GM12801 (cell line): ENCODE measurements around the gene ID2.

Source experiments
- TF ChIP-seq, protein P1 (sequence below): IDR thresholded peaks from one replicate; pipeline ENCODE4 v1.5.1; 2011; ENCODE audit warnings: control low read depth; ENCODE audit not compliant: insufficient read length; ENCODE audit errors: extremely low read depth

Gene ID2

DNA sequence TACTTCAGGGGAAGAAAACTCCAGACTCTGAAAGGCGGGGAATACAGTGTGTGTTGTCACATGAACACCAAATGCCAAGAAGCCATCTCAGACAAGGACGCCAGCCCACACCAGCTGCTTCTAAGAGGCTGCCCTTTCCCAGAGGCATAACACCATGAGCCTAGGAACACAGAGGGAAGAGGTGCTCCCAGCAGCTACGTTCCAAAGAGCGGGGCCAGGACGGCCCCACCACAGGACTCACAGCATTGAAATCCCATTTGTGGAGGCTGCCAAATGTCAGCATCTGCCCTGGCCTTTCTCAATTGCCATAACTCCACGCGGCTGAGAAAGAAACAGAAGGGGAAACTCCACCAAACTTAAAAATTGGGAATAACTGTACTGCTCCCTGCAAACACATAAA lies 20.1 kb upstream of the ID2 start:
- TF ChIP-seq, protein P1, sequence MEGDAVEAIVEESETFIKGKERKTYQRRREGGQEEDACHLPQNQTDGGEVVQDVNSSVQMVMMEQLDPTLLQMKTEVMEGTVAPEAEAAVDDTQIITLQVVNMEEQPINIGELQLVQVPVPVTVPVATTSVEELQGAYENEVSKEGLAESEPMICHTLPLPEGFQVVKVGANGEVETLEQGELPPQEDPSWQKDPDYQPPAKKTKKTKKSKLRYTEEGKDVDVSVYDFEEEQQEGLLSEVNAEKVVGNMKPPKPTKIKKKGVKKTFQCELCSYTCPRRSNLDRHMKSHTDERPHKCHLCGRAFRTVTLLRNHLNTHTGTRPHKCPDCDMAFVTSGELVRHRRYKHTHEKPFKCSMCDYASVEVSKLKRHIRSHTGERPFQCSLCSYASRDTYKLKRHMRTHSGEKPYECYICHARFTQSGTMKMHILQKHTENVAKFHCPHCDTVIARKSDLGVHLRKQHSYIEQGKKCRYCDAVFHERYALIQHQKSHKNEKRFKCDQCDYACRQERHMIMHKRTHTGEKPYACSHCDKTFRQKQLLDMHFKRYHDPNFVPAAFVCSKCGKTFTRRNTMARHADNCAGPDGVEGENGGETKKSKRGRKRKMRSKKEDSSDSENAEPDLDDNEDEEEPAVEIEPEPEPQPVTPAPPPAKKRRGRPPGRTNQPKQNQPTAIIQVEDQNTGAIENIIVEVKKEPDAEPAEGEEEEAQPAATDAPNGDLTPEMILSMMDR = no peak

DNA sequence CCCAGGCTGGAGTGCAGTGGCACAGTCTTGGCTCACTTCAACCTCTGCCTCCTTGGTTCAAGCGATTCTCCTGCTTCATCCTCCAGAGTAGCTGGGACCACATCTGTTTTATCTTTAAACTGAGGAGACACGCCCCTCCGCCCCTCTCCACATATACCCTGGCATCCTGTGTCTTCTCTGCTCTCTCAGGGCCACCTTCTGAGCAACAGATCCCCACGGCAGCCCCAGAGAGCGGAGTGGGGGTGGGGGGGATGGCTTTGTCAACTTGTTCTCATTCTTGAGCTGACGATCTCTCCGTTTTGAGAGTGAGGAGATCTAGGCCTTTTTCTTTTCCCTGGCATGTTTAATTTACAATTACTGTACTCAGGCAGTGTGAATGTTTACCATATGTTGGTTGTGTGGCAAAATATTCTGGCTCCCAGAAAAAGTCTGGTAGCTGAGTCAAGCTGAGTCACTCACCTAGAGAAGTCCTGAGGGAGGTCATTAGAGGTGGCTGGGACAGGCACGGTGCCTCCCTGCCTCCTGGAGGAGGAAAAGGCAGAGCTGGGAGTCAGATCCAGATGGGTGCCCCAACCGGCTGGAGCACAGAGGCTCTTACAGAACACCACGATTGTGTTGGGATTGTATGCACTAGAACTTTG lies 19.5 kb upstream of the ID2 start:
- TF ChIP-seq, protein P1 = no peak

DNA sequence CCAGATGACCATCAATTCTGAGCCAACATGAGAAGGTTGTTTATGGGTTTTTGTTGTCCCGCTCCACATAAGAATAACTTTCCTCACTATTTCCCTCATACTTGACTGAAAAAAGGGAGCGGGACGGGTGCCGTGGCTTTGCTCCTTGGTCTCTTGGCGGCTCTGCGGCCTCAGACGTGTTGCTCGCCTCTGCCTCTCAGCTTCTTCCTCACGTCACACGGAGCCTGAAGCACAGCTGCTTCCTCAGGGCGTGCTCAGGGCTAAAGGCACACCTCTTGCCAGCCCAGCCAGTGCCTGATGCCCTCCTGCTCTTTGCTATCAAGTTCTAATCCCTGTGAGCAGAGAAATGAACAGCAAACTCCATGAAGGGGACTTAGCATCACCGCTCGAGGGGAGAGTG lies 17.9 kb upstream of the ID2 start:
- TF ChIP-seq, protein P1 = no peak

DNA sequence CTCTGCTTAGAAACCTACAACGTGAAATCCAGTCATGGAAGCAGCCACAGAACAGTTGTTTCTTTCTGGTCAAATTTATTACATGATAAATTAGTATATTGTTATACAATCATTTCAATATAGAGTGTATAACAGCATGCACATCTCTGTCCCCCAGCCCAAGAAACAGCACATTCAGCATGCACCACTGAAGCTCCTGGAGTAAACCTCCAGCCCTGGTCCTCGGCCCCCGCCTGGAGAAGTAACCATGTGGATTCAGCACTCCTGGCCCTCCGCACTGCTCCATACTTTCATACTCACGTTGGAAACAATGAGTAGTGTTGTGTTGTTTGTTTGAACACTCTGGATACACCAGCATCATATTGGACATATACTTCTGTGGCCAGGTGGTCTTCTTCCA lies 15.3 kb upstream of the ID2 start:
- TF ChIP-seq, protein P1 = no peak

DNA sequence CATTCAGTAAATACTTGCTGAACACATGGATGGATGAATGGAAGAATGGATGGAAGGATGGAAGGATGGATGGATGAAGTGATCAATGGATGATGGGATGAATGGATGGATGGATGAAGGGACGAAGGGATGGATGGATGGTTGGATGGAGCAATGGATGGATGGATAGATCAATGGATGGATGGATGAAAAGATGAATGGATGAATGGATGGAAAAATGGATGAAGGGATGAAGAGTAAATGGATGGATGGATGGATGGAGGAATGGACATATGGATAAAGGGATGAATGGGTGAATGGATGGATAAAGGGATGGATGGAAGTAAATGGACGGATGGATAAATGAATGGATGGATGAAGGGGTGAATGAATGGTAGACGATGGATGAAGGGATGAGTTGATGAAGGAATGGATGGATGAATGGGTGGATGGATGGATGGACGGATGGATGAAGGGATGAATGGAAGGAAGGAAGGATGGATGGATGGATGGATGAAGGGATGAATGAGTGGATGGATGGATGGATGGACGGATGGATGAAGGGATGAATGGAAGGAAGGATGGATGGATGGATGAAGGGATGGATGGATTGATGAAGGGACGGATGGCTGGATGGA lies 13.9 kb upstream of the ID2 start:
- TF ChIP-seq, protein P1 = no peak

DNA sequence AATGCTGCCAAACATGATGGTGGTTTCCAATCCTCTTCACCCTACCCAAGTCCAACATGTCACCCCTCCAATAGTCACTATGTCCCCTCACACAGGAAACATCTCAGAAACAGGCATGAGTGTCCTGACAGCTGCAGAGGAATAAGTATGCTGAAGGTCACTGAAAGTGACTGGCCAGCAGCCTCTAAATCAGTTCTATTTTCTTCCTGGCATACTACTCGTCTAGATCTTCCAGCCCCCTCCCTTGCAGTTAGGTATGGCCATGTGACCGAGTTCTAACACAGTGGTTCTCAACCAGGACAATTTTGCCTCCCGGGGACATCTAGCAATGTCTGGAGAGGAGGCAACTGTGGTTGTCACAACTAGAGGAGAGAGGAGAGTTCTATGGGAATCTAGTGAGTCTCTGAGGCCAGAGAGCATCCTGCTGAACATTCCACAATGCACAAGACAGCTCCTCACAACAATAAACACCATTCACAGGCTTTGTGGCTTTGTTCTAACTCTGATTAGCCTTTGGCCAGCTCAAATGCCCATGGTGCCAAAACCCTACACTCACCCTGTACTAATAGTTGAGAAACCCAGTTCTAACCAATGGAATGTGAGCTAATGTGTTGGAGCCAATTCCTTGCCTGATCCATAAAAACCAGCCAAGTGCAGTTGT lies 12.6 kb upstream of the ID2 start:
- TF ChIP-seq, protein P1 = no peak

DNA sequence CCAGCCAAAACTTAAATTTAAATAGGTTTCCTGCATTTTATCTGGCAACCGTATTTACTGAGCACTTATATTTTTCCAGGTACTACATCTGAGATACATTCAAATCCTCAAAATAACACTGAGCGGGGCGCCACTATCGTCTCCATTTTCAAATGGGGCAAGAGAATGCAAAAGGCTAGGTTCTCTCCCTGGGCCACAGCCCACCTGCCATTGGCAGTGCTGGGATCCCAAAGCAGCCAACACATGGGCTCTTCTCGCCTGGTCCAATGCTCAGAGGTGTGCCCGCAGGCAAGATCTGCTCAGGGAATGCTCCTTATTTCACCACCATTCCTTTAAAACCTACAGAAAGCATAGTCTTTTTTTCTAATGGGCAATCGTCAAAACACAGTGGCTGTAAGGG lies 11.3 kb upstream of the ID2 start:
- TF ChIP-seq, protein P1 = no peak
